ENCODE measurements around the gene CEP164.
A peak's percentile ranks its signal among the peaks of the same experiment; 100 is the strongest.
"Not testable (repeated sequence)": the region's sequence is repeated elsewhere in the genome, so short reads cannot be mapped to it uniquely, and the experiment has no call there.

Gene CEP164

DNA sequence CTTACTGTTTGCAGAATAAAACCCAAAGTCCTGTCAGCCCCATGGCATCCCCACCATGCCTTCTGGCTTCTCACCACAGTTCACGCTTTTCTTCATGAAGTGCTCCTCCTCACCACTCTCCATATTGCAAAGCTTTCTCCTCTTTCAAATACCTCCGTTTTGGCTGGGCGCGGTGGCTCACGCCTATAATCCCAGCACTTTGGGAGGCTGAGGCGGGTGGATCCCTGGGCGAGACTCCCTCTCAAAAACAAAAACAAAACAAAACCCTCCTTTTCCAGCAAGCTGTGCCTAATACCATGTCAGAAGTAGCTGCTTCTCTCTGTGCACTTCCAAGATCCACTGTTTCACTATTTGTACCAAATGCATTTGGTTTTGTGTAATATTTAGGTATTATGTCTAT is 18.3 kb upstream of the CEP164 start:
- DNase-seq, result no peak

DNA sequence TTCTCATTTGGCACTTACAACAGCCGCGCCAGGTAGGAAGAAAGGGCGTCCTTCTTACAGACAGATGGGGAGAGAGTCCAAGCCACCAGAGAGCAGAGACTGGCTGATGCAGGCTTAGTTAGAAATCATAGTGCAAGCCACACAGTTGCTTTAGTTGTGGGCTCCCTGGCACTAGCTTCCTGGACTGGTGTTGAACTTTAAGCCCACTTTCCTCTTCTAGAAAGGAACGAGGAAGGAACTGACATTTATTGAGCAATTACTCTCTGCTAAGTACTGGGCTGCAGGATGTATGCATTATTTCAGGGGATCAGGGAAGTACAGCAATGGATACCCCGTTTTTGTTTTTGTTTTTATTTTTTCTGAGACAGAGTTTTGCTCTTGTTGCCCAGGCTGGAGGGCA is 14.6 kb upstream of the CEP164 start:
- no peak for DNase-seq

GRCh38 chr11:117313828-117314768 is 13.6 kb upstream of the CEP164 start:
- DNase-seq, result no peak

- DNase-seq, result no peak
Observed at GRCh38 chr11:117314840-117315239, 12.8 kb upstream of the CEP164 start.

DNA sequence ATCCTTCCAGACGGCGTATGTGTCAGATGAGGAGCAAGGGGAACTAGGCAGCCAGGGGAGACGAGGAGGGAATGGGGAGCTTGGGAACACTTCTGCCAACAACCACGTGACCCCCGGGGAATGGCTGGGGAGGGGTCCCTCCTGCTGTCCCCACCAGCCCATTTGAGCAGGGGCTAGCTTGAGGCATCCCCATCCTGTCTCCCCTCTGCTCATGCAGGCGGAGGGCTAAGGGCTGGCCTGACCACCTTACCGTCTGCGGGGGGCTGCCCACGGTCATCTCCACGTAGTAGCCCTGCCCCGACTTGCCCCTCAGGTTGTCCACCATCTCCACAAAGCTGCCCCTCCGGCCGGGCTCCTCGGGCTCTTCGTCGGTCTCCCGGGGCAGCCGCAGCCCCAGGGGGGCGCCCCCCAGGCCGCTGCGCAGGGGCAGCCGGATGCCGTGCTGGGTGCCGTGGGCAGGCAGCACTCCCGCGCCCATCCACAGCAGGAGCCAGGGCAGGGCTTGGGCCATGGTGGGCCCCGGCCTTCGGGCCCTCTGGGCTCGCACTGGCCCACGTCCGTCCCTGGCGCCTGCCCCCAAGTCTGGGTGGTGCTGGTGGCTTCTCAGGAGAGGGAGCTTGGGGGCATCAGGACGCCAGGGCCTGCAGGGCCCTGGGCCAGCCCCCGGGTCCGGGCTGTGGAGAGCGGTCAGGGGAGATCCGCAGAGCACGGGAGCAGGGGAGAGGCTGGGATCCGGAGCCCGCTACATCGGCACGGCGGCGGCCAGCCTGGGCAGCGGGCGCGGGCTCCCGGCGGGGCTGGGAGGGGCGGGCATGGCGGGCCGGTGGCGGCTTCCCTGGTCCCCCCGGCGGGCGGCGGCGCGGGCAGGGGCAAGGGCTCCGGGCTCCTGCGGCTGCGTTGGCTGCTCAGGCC is 12.1 kb upstream of the CEP164 start:
- peak; percentile 21 for DNase-seq

DNA sequence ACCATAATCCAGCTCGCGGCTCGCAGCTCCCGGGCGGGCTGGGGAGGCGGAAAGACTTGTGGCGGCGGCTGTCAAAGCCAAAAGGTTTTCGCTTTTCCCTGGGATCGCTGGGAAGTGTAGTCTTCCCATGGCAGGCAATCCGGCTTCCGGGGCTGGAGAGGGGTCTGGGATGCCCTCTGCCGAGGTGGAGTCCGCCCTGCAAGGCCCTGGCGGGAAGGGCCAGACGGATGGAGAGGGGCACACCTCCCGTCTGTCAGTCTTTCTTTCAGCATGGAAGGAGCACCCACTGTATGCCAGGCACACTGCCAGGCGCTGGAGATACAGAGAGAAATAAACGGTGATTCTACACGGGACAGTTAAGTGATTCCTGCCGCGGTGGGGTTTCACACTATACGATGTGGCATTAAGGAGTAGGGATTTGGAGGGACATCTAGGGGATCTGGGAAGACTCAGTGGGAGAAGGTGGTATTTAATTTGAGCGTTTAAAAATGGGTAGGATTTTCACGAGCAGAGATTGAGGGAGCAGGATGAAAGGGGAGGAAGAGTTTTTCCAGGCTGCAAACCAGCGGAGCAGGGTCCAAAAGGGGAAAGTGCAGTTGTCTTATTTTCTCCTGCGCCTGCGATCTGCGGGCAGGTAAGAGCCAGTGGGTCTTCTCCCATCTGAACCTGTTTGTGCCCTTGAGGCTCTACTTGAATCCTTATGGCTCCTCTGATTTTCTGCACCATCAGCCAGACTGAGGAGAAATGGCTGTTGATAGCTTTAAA is 11.3 kb upstream of the CEP164 start, which contains the start of gene BACE1:
Gene BACE1, minus strand, starts transcription at position 60 of the 765 bp plus-strand sequence. CDS start 461 bp downstream, outside the sequence.
- DNase-seq, result peak; percentile 3

DNA sequence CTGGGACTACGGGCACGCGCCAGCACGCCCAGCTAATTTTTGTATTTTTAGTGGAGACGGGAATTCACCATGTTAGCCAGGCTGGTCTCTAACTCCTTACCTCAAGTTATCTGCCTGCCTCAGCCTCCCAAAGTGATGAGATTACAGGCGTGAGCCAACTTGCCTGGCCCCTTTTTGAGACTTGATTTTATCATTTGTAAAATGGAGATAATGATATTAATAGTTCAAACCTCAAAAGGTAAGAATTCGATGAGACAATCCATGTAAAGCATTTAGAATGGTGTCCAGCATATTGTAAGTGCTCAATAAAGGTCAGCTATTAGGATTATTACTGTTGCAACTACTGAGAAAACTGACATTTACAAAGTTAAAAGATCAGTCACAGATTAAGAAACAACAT is 8.9 kb upstream of the CEP164 start:
- DNase-seq, result no peak

GRCh38 chr11:117319214-117319840 is 8.3 kb upstream of the CEP164 start:
- no peak for DNase-seq

- DNase-seq, result not testable (repeated sequence)
Observed at GRCh38 chr11:117327255-117327566, 443 bp upstream of the CEP164 start.

GRCh38 chr11:117328375-117329010 is 839 bp downstream of the CEP164 start:
- no peak for DNase-seq

DNA sequence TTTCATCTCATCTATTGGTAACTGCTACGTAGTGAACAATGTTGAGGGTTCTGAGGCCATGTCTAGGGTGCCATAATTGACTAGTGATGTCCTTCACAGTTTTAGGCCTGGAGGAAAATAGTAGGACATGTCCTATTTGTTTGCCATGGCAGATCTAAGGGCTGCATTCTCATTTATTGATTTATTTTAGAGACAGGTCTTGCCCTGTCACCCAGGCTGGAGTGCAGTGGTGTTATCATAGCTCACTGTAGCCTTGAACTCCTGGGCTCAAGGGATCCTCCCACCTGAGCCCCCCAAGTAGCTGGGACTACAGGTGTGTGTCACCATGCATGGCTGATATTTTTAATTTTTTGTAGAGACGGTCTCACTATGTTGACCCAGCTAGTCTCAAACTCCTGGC is 5.2 kb downstream of the CEP164 start:
- DNase-seq, result no peak

DNA sequence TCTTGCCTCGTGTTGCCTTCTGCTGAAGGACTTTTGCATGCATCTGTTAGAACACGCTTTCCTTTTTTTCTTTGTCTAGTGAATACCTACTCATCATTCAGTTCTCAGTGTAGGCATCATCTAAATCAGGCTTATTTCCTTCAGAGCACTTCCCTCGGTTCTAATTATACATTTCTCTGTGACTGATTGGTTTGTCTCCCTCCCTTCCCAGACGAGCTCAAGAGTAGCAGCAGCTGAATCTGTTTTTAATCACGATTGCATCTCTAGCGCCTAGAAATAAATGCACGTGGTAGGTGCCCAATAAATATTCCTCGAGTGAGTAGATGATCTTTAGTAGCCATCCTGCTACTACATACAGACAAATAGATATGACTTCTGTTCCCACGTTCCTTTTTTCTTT is 6.3 kb downstream of the CEP164 start:
- no peak for DNase-seq

GRCh38 chr11:117334896-117335295 is 7.2 kb downstream of the CEP164 start:
- no peak for DNase-seq

DNA sequence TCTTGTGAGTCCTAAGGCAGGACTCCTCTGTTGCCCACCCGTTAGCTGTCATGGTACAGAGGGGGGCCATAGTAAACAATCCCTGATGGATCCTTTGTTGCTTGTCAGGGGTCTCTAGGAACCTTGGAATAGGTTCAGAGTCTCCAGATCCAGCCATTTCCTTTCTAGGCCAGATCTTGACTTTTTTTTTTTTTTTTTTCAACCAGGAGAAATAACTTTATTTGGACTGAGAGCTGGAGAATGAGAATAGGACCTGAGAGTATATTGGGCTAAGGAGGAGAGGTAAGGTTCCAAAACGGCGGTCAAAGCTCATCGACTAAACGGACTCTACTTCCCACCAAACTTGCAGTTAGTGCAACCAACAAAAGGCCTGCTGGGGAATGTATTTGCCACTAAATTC is 7.7 kb downstream of the CEP164 start:
- no peak for DNase-seq

DNA sequence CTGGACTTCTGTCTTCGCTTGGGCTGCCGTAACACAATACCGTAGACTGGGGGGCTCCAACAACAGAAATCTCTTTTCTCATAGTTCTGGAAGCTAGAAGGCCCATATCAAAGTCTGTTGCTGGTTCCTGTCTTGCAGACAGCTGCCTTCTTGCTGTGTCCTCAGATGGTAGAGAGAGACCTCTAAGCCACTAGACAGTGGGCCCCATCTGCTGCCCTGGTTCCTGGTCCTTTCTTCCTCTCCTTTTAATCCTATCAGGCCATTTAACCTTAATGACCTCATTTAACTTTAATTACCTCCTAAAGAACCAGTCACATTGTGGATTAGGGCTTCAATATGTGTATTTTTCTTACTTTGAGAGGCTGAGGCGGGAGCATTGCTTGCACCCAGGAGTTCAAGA is 9.4 kb downstream of the CEP164 start:
- DNase-seq, result no peak

DNA sequence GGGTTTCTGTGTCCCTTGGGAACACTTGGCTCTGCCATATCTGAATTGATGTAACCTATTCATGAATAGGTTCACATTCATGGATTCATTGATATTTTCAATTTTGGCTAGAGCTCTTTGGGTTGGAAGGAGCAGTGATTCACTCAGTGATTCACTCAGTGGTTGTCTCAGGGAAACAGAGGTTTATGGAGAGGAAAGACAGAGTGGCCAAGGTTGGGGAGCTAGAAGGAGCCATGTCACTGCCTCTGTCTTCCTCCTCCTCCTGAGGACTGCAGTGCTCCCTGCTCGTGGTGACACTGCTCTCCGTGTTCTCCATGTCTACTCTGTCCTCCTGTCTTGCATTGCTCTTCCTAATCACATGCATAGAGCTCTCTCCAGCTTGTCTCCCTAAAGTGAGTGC is 17.4 kb downstream of the CEP164 start:
- no peak for DNase-seq

- DNase-seq, result no peak
Observed at GRCh38 chr11:117354550-117354949, 26.9 kb downstream of the CEP164 start.

- no peak for DNase-seq
Observed at GRCh38 chr11:117356126-117356890, 28.7 kb downstream of the CEP164 start.

DNA sequence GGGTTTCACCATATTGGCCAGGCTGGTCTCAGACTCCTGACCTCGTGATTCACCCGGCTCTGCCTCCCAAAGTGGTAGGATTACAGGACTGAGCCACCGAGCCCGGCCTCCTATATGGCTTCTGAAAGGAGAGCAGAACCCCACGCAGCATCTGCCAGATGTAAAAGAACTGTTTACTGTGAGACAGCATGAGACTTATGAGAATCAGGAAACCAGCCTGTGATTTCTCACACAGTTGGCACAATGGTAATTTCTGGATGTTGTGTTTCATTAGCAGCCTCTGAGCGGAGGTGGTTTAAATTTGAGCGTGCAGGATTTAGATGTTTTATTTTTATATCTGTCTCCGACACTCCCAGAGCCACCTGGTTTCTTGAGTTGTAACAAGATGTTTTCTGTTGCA is 33.8 kb downstream of the CEP164 start:
- no peak for DNase-seq

GRCh38 chr11:117366248-117366647 is 38.6 kb downstream of the CEP164 start:
- DNase-seq, result no peak

DNA sequence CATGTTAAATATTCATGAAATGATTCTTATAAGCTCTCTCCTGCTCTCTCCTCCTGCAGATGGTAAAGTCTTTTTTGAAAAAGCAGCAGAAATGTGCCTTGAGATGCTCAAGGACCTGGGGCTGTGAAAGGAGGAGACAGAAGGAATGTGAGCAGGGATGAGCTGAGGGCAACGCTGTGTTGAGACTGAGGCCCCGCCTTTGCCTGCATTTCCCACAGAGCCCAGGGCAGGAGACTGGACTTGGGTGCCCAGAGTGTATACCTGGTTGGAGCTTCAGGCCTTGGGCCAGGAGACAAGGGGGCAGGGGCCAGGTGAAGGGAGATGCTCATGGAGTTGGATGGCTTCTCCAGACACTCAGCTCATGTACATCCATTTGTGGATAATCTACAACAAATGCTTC is 39.2 kb downstream of the CEP164 start:
- DNase-seq, result no peak
